Astrocyte of the cerebellum (primary cell): ENCODE results near the gene PRRC1.

Experiments used
- DNase-seq: peaks from one replicate; pipeline ENCODE4 v3.0.0-alpha.2; 2011; ENCODE audit warnings: low read depth
- H3K4me3 ChIP-seq: 2 replicates; pipeline ENCODE4 v1.5.1; 2011; ENCODE audit warnings: mild to moderate bottlenecking, low read depth, low read length, moderate library complexity
- CTCF ChIP-seq: IDR thresholded peaks from 2 replicates; pipeline ENCODE4 v1.5.1; 2012; ENCODE audit warnings: low read length, low read depth, moderate library complexity, mild to moderate bottlenecking; ENCODE audit errors: missing control alignments
- in situ Hi-C: cut with HindIII; loops from 2 replicates; pipeline ENCODE4 v1.10.0; 2017; ENCODE audit warnings: low sequenced_read_pairs

The PRRC1 gene

DNA sequence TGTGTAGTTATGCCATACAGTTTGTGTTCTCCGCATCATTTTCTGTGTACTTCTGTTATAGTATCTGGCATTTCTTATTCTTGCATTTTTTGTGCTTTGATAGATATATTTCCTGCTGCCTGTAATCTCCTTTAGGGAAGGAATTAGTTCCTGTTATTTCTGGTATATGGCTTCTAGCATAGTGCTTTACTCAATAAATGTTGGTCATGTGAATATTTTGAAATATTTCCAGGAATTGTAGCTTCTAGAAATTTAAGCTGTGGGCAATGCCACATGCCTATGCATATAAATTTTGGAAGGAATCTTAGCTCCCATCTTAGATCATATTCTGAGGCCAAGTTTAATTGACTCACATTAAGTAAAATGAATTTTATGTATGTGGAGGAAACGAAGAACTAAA, 11.5 kb upstream of the PRRC1 start:
- in situ Hi-C loops, result no loop called here
- H3K4me3 ChIP-seq, result no peak overlapping the region
- no peak for TF ChIP-seq CTCF
- DNase-seq, result no peak

DNA sequence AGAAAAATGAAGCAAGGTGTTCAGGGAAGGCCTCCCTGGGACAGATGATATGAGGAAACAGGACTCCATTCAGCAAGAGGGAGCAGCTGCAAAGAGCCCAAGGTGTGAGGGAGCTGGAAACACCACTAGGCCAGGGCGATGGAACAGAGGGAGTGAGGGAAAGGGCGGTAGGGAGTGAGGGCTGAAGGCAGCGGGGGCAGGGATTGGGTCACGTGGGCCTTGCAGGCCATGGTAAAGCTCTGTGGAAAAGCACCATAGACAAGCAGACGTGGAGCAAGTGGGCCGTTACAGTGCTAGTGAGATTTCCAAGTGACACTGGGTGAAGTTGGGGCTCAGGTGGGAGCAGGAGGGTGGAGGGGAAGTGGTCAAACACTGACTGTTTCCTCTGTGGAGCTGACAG, 10.8 kb upstream of the PRRC1 start:
- in situ Hi-C loops, result no loop called here
- no peak overlapping the region for H3K4me3 ChIP-seq
- no peak for TF ChIP-seq CTCF
- no peak for DNase-seq

DNA sequence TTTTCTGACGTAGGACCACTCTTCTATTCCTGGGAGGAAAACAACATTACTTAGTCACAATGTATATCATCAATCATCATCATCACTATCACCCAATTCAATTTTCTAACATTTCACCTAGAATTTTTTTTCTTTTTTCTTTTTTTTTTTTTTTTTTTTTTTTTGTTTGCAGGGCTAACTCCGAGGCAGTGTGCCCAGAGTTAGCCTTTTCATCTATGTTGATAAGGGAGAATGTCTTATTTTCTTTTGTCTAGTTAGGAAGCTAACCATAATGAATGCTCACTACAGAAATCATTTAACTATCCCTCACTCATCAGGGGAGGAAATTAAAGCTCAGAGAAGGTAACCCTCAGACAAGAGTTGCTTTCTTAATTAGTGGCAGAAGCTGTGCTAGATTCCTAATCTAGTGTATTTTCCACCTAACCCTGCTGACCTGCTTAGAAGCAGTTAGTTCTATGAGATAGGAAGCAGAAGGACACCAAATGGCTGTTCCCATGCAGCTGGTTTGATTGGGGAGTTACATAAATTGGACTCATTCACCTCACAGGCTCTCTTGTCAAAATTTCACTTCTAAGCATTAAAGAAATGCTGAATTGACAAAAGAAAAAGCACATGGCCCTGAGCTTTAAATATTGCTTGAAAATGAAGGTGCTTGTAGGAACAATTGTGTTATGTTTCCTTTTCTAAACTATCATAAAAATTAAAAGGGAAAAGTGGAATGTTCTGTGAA, 8.6 kb upstream of the PRRC1 start:
- no peak for TF ChIP-seq CTCF
- in situ Hi-C loops, result no loop called here
- no peak overlapping the region for H3K4me3 ChIP-seq
- no peak for DNase-seq

DNA sequence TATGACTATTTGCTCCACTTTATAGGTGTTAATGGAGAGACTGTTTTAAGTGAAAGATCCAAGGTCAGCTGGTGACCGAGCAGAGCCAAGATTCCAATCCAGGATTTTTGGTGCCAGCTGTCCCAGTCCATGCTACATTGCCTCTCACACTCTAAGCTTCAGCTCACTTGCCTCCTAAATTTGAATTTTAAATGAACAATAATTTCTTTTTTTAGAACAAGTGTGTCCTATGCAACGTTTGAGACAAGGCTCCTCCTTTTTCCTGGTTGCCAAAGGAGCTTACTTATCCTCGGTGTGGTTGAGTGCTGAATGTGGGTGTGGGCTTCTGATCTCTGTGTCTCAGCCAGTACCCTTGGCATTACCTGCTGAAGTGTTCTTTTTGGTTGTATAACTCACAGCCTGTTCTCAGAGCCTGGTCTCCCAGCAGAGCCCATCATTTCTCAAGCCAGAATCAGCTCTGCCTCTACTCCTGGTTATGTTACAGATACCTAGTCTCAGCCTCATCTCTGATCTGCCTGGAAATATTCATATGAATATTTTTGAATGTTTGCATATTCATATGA, 4.0 kb upstream of the PRRC1 start:
- in situ Hi-C loops, result no loop called here
- H3K4me3 ChIP-seq, result no peak overlapping the region
- TF ChIP-seq CTCF, result no peak
- no peak for DNase-seq

DNA sequence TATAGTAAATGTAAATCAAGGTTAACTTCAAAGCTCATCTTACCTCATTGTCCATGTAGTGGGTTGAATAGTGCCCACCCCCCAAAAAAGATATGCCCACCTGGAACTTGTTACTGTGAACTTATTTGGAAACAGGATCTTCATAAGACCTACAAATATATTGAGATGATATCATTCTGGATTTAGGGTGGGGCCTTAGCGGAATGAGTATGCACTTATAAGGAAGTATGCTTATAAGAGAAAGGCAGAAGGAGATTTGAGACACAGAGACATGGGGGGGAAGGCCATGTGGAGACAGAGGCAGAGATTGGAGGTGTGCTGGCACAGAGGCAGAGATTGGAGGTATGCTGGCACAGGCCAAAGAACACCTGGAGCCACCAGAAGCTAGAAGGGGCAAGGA, 2.6 kb upstream of the PRRC1 start:
- in situ Hi-C loops, result no loop called here
- H3K4me3 ChIP-seq, result no peak overlapping the region
- no peak for TF ChIP-seq CTCF
- no peak for DNase-seq

DNA sequence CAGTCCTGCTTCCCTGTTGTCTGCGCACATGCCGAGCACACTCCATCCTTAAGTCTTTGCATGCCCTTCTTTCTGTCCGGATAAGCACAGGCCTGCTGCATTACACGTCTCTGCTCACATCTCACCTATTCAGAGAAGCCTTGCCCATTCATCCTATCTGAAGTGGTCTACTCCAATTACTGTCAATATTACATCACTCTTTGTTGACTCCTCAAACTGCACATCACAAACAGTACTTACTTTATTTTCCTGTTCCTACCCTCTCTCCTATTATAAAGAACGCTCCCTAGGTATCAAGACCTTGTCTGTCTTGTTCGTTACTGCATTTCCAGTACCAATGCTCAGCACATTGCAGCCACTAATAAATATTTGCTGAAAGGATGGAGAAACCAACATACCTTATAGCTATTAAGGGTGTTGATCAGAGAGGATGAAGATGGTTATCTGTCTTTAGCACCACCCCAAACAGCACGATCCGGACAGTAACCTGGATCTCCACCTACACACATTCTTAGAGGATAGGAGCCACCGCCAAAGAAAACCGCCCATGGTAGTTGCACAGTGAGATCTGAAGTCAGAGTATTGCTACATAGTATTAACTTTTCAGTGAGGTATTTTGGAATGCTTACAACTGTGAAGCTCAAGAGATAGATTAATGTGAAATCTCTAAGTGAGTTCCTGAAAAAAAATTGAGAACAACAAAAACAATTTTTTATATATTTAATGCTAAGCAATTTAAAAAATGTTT, 1.6 kb upstream of the PRRC1 start:
- no peak overlapping the region for H3K4me3 ChIP-seq
- TF ChIP-seq CTCF, result no peak
- in situ Hi-C loops, result no loop called here
- no peak for DNase-seq
